Keratinocyte (primary cell): Measurements from ENCODE around the gene UROC1.

Experiments
- EZH2 ChIP-seq: IDR thresholded peaks from one replicate; pipeline ENCODE4 v1.6.1; 2012; ENCODE audit warnings: inconsistent platforms, mild to moderate bottlenecking, low read length, moderate library complexity
- TF ChIP-seq, protein P1 (sequence below), 3 experiments: IDR thresholded peaks in 1 of 3; conservative IDR thresholded peaks in 1 of 3; optimal IDR thresholded peaks in 1 of 3; 2 replicates in 2 of 3; 3 replicates in 1 of 3; pipeline versions ENCODE3 to v1.5.1; 2011; ENCODE audit warnings: low read length in 3 of 3, mild to moderate bottlenecking in 3 of 3, moderate library complexity in 2 of 3, control low read depth in 1 of 3, inconsistent platforms in 1 of 3; ENCODE audit not compliant: insufficient read depth in 2 of 3; ENCODE audit errors: extremely low read depth in 1 of 3

GRCh38 chr3:126528800-126529541 lies 11.4 kb upstream of the UROC1 start:
- TF ChIP-seq, protein P1, sequence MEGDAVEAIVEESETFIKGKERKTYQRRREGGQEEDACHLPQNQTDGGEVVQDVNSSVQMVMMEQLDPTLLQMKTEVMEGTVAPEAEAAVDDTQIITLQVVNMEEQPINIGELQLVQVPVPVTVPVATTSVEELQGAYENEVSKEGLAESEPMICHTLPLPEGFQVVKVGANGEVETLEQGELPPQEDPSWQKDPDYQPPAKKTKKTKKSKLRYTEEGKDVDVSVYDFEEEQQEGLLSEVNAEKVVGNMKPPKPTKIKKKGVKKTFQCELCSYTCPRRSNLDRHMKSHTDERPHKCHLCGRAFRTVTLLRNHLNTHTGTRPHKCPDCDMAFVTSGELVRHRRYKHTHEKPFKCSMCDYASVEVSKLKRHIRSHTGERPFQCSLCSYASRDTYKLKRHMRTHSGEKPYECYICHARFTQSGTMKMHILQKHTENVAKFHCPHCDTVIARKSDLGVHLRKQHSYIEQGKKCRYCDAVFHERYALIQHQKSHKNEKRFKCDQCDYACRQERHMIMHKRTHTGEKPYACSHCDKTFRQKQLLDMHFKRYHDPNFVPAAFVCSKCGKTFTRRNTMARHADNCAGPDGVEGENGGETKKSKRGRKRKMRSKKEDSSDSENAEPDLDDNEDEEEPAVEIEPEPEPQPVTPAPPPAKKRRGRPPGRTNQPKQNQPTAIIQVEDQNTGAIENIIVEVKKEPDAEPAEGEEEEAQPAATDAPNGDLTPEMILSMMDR (optimal IDR thresholded peaks at IDR 0.05 in 1 of 3, IDR thresholded peaks at IDR 0.05 in 1 of 3, conservative IDR thresholded peaks at IDR 0.05 in 1 of 3; ENCODE audit: extremely low read depth in 1 of 3, insufficient read depth in 2 of 3, low read length in 3 of 3) = peak in 1 of 3 experiments; percentile 2
- no peak for TF ChIP-seq EZH2
